Posterior cingulate gyrus (tissue), 11 donors: ENCODE results near the gene ADAM11.
"Not testable (repeated sequence)": the region's sequence is repeated elsewhere in the genome, so short reads cannot be mapped to it uniquely, and the experiment has no call there.

ENCODE experiments used
- DNase-seq, 10 donors: peaks; one replicate each; pipeline versions ENCODE4 v3.0.0 to v3.0.0-alpha.2; 2020 to 2021; ENCODE audit warnings: mixed read lengths in 3 of 10
- intact Hi-C: fragments of 100-400 bp; cut with DNase I; formaldehyde crosslinking; loops from one replicate; pipeline ENCODE4 v1.15.1; 2023

The ADAM11 gene

DNA sequence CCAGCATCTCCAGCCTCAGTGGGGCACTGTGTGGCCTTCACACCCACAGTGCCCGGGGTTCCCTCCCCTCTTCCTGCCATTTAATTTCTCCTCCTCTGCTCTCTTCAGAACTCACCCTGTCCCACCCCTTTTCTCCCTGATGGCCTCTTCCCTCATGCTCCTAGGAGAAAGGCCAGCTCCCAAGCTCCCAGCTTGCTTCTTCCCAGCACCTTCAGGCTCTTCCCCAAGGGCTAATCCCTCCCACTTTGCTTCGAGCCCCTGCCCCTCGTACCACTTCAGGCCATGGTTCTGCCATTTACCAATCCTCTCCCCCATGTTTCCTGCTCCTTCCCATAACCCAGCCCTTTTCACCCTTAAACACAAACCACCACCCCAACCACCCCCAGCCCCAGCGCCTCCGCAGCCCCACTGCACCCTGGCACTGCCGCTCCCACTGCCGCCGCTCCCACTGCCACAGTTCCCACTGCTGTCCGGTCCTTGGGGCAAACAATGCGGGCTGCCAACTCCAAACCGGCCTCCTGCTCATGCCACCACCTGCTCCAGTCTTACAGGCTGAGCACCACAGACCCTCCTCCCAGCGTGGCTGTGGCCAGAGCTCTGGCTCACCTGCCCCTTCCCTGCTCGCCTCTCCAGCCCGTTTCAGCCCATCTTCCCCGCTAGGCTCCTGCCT, 28.6 kb downstream of the ADAM11 start:
- intact Hi-C loops: no loop called here
- peak in 3 of 10 donors; percentile 48 to 78 (median 74) for DNase-seq

DNA sequence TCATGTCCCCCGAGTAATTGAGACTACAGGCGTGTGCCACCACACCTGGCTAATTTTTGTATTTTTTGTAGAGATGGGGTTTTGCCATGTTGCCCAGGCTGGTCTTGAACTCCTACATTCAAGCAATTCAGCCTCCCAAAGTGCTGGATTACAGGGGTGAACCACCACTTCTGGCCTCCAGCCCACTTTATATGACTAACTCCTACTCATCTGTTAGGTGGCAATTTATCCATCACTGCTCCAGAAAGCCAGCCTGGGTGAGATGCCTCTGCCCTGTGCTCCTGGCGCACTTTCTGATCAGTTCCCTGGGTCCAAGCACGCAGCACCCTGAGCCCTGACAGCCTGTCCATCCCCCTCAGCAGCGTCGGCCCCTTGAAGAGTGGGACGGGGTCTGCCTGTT, 29.4 kb downstream of the ADAM11 start:
- peak in 3 of 10 donors; percentile 20 to 50 (median 43) for DNase-seq
- intact Hi-C loops: no loop called here

DNA sequence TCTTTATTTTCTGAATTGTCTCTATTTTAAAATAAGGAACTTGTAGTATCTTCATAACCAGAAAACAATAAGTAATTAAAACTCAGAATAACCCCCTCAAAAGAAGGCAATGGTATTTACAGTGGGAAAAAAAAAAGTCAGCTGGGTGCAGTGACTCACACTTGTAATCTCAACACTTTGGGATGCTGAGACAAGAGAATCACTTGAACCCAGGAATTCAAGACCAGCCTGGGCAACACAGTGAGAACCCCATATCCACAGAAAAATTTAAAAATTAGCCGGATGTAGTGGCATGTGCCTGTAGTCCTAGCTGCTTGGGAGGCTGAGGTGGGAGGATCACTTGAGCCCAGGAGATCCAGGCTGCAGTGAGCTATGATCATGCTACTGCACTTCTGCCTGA, 33.5 kb downstream of the ADAM11 start:
- peak in 1 of 10 donors; percentile 24 for DNase-seq
- intact Hi-C loops: no loop called here

DNA sequence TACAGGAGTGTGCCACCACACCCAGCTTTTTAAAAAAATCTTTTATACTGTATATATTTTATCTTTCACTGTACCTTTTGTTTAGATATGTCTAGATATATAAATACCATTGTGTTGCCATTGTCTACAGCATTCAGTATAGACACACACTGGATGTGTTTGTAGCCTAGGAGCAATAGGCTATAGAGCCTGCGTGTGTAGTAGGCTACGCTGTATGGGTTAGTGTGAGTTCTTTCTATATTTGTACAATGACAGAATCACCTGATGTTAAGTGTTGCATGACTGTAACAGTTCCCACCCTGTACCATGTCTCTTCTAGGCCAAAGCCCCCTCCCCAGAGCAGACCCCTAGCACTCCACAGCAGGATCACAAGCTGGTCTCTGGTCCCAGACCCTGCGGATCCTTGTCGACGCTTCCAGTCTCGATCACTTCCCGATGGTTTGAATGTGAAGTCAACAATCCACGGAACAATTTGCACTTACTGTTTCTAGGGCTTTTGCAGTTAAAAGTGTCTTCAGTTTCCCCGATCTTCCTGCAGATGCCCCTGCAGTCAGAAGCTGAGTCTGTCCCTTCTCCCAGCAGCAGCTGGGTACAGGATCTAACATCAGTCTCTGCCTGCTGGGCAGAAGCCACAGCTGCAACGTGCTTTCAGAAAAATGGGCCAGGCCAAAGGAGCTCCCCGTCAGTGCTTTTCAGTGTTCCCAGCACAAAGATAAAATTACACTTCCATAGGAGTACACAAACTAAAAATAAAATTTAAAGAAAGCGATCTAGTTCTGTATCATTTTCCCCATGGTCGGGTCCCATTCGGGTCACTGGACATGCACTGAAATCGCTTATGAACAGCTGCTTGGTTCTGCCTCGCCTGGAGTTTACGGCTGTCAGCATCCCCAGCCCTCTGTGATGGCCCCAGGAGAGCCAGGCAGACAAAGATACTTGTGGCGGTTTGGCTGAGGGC, 35.4 kb downstream of the ADAM11 start:
- intact Hi-C loops: no loop called here
- DNase-seq: peak in 2 of 10 donors; percentile 70 to 84

DNA sequence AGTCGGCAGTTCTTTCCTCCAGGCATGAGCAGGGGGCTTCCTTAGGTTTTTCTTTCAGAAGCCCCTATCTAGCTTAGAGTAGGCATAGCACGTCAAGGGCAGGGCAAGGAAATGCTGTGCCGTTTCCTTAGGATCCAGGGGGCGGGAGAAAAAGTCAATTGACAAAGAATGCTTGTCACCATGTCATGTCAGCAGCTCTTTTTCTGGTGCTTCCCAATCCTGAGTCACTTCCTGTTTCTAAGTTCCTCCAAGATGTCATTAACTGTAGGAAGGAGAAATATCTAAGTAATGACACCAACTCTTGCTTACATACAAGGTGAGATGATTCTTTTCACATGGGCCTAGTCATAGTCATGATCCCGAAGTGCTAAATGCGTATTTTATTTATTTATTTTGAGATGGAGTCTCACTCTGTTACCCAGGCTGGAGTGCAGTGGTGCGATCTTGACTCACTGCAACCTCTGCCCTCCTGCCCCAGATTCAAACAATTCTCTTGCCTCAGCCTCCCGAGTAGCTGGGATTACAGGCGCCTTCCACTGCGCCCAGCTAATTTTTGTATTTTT, 36.1 kb downstream of the ADAM11 start:
- intact Hi-C loops: no loop called here
- DNase-seq: no peak

DNA sequence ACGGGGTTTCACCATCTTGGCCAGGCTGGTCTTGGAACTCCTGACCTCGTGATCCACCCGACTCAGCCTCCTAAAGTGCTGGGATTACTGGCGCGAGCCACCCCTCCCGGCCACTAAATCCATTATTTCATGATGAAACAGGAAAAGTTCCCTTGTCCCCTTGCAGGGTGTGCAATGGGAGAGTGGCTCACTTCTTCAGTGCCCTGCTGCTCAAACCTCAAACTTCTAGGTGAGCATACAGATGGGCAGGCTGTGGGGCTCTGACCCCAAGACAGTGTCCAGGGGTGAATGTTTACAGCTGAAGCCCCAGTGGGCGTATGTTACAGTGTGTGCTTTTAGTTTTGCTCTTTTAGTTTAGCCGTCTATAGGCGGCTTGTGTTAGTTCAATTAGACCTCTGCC, 36.6 kb downstream of the ADAM11 start:
- peak in 1 of 10 donors; percentile 18 for DNase-seq
- intact Hi-C loops: no loop called here

DNA sequence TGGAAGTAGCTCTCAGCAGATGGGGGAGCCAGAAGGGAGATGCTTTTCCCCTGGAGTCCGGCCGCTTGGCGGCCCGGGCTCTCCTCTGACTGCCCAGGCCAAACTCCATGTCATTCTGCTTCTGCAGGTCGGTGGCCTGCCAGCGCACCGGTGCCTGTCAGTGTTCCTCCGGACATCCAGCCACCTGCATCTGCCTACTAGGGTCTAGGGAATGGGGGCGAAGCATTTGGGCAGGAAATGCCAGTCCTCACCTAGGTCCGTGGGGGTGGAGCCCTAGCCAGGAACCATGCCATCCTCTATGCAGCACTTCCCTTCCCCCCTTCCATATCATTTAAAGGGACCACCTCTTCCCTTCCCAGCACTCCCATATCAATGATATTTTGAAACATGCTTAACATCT, 37.1 kb downstream of the ADAM11 start:
- intact Hi-C loops: no loop called here

DNA sequence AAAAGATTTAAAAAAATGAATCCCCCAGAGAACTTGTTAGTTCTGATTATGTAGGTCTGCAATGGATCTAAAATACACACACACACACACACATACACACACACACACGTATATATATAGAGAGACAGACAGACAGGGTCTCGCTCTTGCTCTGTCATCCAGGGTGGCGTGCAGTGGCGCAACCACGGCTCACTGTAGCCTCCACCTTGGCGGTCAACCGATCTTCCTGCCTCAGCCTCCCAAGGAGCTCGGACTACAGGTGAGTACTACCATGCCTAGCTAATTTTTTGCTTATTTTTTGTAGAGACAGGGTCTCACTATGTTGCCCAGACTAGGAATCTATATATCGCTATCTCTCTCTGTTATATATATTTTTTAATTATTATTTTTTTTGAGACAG, 37.9 kb downstream of the ADAM11 start:
- DNase-seq: peak in 1 of 10 donors; percentile 19
- intact Hi-C loops: no loop called here

More for the DNA sequence above, 37.1 kb downstream of the ADAM11 start:
- peak in 1 of 10 donors; percentile 53 for DNase-seq

DNA sequence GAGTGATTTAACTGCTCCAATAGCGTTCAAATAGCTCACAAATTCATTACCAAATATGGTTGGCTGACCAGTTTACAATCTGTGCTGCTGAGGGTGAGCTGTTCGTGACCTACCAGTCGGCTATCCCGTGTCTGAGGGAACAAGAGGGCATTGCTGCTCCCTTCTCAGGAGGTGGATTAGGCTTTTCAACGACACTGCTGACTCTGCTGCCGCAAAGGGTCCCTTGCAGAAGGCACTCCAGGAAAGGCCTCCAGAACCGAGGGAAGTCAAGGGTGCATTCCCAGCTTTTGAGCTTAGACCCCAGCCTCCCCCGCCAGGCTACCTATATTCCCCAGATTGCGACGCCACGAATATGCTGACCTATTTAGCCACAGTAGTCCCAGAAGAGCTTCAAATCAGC, 39.0 kb downstream of the ADAM11 start:
- DNase-seq: no peak
- intact Hi-C loops: no loop called here

DNA sequence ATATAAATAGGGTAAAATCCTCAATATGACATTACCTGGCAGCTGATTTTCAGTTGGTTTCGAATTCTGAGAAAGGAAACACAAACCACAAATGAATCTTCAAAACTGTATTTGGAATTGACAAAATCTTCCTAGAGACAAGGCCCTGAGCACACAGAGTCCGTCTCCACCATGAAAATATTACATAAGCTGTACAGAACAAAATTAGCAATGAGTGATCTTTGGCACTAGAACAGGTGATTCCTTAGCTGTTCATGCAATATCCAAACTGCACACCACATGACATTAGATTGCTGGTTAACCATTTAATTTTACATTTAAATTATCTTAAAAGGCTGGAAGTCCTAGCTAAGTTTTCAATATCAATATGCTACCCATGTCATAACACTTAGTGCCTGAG, 39.6 kb downstream of the ADAM11 start:
- intact Hi-C loops: no loop called here

DNA sequence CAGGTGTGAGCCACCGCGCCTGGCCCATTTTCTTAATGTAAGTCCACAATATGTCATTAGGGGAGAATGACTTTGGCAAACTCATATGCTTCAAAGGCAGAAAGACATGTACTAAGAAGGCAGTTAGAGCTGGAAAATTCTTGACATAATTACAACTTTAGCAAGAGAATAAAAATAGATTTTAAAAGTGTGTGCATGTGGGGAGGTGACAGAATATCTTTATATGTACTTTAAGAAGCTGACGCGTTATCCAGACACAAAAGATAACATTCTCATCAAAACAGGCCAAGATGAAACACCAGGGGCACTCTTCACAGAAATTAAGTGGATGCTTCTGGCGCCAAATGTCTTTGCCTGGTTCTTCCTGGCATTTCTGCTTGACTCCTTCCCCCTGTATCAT, 43.1 kb downstream of the ADAM11 start:
- intact Hi-C loops: no loop called here

More for the DNA sequence above, 39.6 kb downstream of the ADAM11 start:
- DNase-seq: no peak

DNA sequence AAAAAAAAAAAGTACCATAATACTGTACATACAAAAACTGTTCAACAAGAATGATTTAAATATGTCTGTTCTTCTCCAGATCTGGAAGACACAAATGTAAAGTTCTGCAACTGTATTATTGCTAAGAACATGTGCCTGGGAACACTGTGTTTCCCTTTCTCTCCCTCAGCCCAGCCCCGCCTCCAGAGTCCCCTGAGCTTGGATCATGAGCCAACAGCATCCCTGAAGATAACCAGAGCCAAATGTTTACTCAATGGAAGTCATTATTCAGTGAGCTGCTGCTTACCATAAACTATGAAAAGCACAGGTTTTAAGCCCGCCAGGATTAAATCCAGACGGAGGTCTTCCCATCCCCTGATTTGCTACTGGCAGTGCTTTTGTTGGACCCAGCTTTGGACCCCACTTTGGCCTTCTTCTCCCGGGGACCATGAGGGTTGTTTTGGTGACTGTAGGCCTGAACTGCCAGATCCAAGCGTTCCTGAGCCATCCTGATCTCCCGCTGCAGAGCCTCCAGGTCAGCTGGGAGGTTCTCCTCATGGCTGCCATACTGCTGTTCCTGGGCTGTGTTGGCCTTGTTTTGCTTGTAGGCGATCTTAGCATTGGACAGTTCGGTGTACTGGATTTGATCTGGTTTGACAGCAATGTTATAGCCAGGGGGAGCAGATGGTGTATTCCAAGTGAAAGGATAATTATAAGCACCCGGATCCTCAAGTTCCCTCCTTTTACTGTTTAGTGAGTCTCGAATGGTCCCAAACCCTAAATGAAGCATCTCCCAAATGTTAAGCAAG, 45.7 kb downstream of the ADAM11 start:
- DNase-seq: peak in 2 of 10 donors; percentile 42 to 77
- intact Hi-C loops: no loop called here

More for the DNA sequence above, 43.1 kb downstream of the ADAM11 start:
- DNase-seq: no peak

DNA sequence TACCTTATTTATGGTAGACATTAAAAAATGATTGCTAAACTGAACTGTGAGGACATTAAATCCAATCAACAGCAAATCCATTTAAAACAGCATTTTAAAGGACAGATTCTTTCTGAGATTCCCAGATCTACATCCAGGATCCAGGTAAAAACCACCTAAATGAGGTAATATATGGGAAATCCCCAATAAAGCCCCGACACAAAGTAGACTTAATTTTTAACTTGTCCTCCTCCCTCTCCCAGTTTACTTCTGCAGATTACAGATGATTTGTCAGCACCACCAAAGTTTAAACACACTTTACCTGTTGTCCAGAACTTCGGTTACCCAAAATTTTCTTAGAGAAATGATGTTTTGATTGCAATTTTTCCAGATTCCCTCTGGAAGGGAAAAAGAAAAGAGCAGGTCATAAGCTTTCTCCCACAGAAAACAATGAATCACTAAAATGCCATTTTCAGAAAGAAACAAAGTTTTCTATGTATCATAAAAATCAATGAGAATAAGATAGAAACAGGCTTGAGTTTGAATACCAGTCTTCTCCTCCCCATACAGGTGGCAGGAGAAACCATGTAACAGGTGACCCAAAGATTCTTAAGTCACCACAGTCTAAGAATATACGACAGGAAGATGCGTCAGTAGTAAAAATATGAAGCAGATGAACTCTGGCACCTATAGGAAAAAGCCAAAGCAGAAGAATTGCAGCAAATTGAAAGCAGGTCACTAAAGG, 48.5 kb downstream of the ADAM11 start:
- no peak for DNase-seq
- intact Hi-C loops: no loop called here

DNA sequence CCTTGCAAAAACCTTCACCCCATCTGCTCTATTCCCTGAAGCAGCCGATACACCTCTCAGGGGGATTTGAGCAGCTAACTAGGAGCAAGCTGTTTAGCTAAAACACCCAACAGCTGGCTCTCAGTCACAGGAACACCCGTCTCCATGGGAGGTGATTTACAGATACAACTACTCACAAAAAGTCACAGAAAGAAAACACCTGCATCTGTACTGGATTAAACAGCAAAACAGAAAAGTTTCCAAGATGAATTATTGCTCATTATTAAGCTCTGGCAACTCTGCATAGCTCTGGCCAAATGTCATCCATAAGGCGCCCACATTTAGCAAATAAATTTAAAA, 49.0 kb downstream of the ADAM11 start:
- no peak for DNase-seq

DNA sequence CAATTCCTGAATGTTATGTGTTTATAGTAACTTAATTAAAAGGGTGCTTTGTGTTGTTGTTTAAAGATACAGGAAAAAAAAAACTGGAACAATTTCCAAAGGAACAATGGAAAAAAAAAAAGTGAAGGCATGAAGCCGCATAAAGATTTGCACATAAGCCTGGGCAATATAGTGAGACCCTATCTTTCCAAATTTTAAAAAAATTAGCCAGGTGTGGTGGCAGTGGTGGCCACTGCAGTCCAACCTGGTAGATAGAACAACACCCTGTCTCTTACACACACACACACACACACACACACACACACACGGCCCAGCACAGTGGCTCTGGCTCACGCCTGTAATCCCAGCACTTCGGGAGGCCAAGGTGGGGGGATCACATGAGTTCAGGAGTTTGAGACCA, 49.4 kb downstream of the ADAM11 start:
- intact Hi-C loops: no loop called here
- DNase-seq: no peak

More for the DNA sequence above, 49.0 kb downstream of the ADAM11 start:
- intact Hi-C loops: no loop called here

DNA sequence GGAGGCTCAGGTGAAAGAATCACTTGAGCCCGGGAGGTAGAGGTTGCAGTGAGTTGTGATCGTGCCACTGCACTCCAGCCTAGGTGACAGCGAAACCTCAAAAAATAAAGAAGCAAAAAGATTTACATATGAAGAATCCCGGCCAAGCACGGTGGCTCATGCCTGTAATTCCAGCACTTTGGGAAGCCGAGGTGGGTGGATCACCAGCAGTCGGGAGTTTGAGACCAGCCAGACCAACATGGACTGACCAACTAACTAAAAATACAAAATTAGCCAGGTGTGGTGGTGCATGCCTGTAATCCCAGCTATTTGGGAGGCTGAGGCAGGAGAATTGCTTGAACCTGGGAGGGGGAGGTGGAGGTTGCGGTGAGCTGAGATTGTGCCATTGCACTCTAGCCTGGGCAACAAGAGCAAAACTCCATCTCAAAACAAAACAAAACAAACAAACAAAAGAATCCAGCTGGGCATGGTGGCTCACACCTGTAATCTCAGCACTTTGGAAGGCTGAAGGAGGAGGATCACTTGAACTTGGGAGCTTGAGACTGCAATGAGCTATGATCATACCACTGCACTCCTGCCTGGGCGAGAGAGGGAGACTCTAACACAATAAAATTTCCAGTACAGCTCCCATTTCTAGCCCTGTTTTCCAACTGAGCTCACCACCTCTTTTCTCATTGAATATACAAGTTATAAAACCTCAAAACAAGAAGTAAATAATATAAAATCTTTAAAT, 50.0 kb downstream of the ADAM11 start:
- intact Hi-C loops: not testable (repeated sequence)
- DNase-seq: peak in 1 of 10 donors; percentile 41

DNA sequence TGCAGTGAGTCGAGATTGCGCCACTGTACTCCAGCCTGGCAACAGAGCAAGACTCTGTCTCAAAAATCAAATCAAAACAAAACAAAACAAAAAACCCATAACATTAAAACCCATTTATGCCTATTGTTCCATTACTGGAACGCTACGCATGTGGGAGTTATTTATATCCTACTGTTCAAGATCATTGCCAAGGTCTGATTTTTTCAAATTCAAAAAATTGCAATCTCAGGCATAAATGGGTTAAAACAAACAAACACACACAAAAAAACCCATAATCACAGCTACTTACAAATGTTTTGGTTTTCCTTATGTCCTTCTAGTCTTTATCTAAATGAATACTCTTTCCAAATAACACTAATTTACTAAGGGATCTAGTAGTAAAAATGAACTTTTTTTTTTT, 53.5 kb downstream of the ADAM11 start:
- no peak for DNase-seq
- intact Hi-C loops: no loop called here

DNA sequence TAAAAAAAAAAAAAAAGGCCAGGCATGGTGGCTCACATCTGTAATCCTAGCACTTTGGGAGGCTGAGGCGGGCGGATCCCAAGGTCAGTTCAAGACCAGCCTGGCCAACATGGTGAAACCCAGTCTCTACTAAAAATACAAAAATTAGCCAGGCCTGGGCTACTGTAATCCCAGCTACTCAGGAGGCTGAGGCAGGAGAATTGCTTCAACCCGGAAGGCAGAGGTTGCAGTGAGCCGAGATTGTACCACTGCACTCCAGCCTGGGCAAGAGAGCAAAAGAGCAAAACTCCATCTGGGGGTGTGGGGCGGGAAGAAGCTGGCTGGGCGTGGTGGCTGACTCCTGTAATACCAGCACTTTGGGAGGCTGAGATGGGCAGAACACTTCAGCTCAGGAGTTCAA, 59.7 kb downstream of the ADAM11 start:
- DNase-seq, intact Hi-C loops: not testable (repeated sequence)

DNA sequence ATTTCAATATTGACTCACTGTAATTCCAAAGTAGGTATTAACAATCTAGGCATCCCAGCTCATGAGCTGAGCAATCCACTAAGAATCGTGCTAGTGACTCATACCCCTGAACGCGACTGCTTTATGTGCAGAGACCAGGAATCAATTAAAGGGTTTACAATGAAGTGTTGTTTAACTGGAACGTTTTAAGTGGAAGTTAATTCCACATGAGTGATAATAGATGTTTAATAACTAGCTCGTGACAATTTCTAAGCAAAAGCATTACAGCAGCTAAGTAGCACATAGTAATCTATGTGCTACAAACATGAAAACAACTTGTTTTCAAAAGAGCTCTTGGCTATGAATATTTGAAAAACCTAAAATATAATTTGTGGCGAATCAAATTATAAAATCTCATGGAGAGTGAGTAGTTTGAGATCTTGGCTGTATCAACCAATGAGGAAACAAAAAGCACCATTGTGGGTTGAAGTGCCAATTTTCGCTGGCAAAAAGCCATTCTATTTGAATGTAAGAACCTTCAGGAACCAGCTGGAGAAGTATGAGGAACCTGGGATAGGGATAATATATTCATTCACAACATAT, 61.9 kb downstream of the ADAM11 start:
- no peak for DNase-seq

More for the DNA sequence above, 61.9 kb downstream of the ADAM11 start:
- intact Hi-C loops: no loop called here
